ENCODE results near the gene KRT71.

Gene KRT71

GRCh38 chr12:52600941-52601481, 48.1 kb upstream of the KRT71 start, which contains the start of gene KRT72:
Gene KRT72 (minus strand): TSS chr12:52601463. CDS start chr12:52601452, 11 bp downstream.
- no peak within 1 kb of the TSS for H3K4me3 ChIP-seq (ENCODE audit: low read length)
- H4K20me1 ChIP-seq (ENCODE audit: control insufficient read depth, insufficient read depth, low read depth, low read length), result no peaks in the 10 kb centered on the region
- H3K27me3 ChIP-seq (ENCODE audit: control insufficient read depth, low read length), result peaks cover 19% of the 10 kb centered on the region
- no peaks in the 10 kb centered on the region for H3K36me3 ChIP-seq (ENCODE audit: control insufficient read depth, low read length)
- H3K79me2 ChIP-seq (ENCODE audit: control insufficient read depth, low read length), result no peaks in the 10 kb centered on the region
- H3K4me1 ChIP-seq (ENCODE audit: control insufficient read depth, low read length), result no peaks in the 10 kb centered on the region
- H3K4me2 ChIP-seq (ENCODE audit: low read length), result no peak within 1 kb of the TSS
- TF ChIP-seq CTCF (IDR thresholded peaks at IDR 0.05; ENCODE audit: low read depth, low read length, poor library complexity, severe bottlenecking), result no peak
- H3K9me3 ChIP-seq (ENCODE audit: control insufficient read depth, insufficient read depth, low read length), result no peaks in the 10 kb centered on the region
- H3F3A ChIP-seq (ENCODE audit: control insufficient read depth, insufficient read depth), result no peaks in the 10 kb centered on the region
- no peaks in the 10 kb centered on the region for H3K9me2 ChIP-seq (replicated peaks; ENCODE audit: control insufficient read depth, low read length)
- H3K27ac ChIP-seq (ENCODE audit: low read depth, low read length), result no peak within 1 kb of the TSS

GRCh38 chr12:52600475-52600874, 47.5 kb upstream of the KRT71 start:
- Histone ChIP-seq H3K36me3 (ENCODE audit: control insufficient read depth, low read length) (no peaks in the 10 kb centered on the region), H3F3A (ENCODE audit: control insufficient read depth, insufficient read depth) (no peaks in the 10 kb centered on the region), H3K4me3 (ENCODE audit: low read length) (no peak overlapping the region), H3K27ac (ENCODE audit: low read depth, low read length) (no peak overlapping the region), H3K9me3 (ENCODE audit: control insufficient read depth, insufficient read depth, low read length) (no peaks in the 10 kb centered on the region), H3K4me1 (ENCODE audit: control insufficient read depth, low read length) (no peaks in the 10 kb centered on the region), H3K79me2 (ENCODE audit: control insufficient read depth, low read length) (no peaks in the 10 kb centered on the region), H4K20me1 (ENCODE audit: control insufficient read depth, insufficient read depth, low read depth, low read length) (no peaks in the 10 kb centered on the region), H3K4me2 (ENCODE audit: low read length) (no peak overlapping the region), H3K27me3 (ENCODE audit: control insufficient read depth, low read length) (peaks cover 19% of the 10 kb centered on the region), H3K9me2 (replicated peaks; ENCODE audit: control insufficient read depth, low read length) (no peaks in the 10 kb centered on the region)
- TF ChIP-seq EZH2phosphoT487 (IDR thresholded peaks at IDR 0.05; ENCODE audit: borderline replicate concordance, low read length) (no peak), CTCF (IDR thresholded peaks at IDR 0.05; ENCODE audit: low read depth, low read length, poor library complexity, severe bottlenecking) (no peak)

GRCh38 chr12:52600071-52600470, 47.1 kb upstream of the KRT71 start:
- H3K4me2 ChIP-seq (ENCODE audit: low read length), result no peak overlapping the region
- no peaks in the 10 kb centered on the region for H4K20me1 ChIP-seq (ENCODE audit: control insufficient read depth, insufficient read depth, low read depth, low read length)
- no peak overlapping the region for H3K27ac ChIP-seq (ENCODE audit: low read depth, low read length)
- H3K9me2 ChIP-seq (replicated peaks; ENCODE audit: control insufficient read depth, low read length), result no peaks in the 10 kb centered on the region
- H3K36me3 ChIP-seq (ENCODE audit: control insufficient read depth, low read length), result no peaks in the 10 kb centered on the region
- no peaks in the 10 kb centered on the region for H3K79me2 ChIP-seq (ENCODE audit: control insufficient read depth, low read length)
- H3K4me1 ChIP-seq (ENCODE audit: control insufficient read depth, low read length), result no peaks in the 10 kb centered on the region
- H3K9me3 ChIP-seq (ENCODE audit: control insufficient read depth, insufficient read depth, low read length), result no peaks in the 10 kb centered on the region
- H3F3A ChIP-seq (ENCODE audit: control insufficient read depth, insufficient read depth), result no peaks in the 10 kb centered on the region
- H3K4me3 ChIP-seq (ENCODE audit: low read length), result no peak overlapping the region
- peaks cover 19% of the 10 kb centered on the region for H3K27me3 ChIP-seq (ENCODE audit: control insufficient read depth, low read length)
- TF ChIP-seq EZH2phosphoT487 (IDR thresholded peaks at IDR 0.05; ENCODE audit: borderline replicate concordance, low read length) (no peak), CTCF (IDR thresholded peaks at IDR 0.05; ENCODE audit: low read depth, low read length, poor library complexity, severe bottlenecking) (no peak)
